OCI-LY1 (cell line): ENCODE results near the gene ROR1.

Experiments
- H2AFZ ChIP-seq: fragments of 200-600 bp; sonication (generic), shearing (Covaris generic); 2 replicates; pipeline ENCODE4 v1.6.0; 2014; ENCODE audit warnings: antibody characterized with exemption, mild to moderate bottlenecking, low read length
- H3F3A ChIP-seq: fragments of 200-600 bp; sonication (generic), shearing (Covaris generic); 2 replicates; pipeline ENCODE4 v1.6.0; 2014; ENCODE audit warnings: mild to moderate bottlenecking, antibody characterized with exemption, low read length, moderate library complexity; ENCODE audit not compliant: insufficient read depth
- H3K27ac ChIP-seq: fragments of 200-600 bp; sonication (generic); 2 replicates; pipeline ENCODE4 v1.5.1; 2014; ENCODE audit warnings: low read length, mixed run types, mild to moderate bottlenecking, low read depth; ENCODE audit not compliant: poor library complexity, severe bottlenecking
- H3K27me3 ChIP-seq: fragments of 200-600 bp; sonication (generic); 2 replicates; pipeline ENCODE4 v1.6.0; 2014; ENCODE audit warnings: antibody characterized with exemption, mild to moderate bottlenecking, low read length, moderate library complexity; ENCODE audit not compliant: insufficient read depth
- H3K36me3 ChIP-seq: fragments of 200-600 bp; sonication (generic); 2 replicates; pipeline ENCODE4 v1.6.1; 2014; ENCODE audit warnings: mild to moderate bottlenecking, antibody characterized with exemption, low read length, moderate library complexity, mixed read lengths; ENCODE audit not compliant: insufficient read depth
- H3K4me1 ChIP-seq: fragments of 200-600 bp; sonication (generic); 2 replicates; pipeline ENCODE4 v1.5.1; 2014; ENCODE audit warnings: mild to moderate bottlenecking, low read length, moderate library complexity; ENCODE audit not compliant: insufficient read depth, severe bottlenecking
- H3K4me2 ChIP-seq: fragments of 200-600 bp; sonication (generic), shearing (Covaris generic); 2 replicates; pipeline ENCODE4 v1.6.1; 2014; ENCODE audit warnings: low read length
- H3K4me3 ChIP-seq: fragments of 200-600 bp; sonication (generic); 2 replicates; pipeline ENCODE4 v1.5.1; 2014; ENCODE audit warnings: low read length, low read depth, mild to moderate bottlenecking, mixed read lengths; ENCODE audit not compliant: poor library complexity, severe bottlenecking
- H3K79me2 ChIP-seq: fragments of 200-600 bp; shearing (Covaris generic); 2 replicates; pipeline ENCODE4 v1.6.1; 2016; ENCODE audit warnings: mixed run types, low read length, mixed read lengths; ENCODE audit not compliant: insufficient read depth
- H3K9ac ChIP-seq: fragments of 200-600 bp; sonication (generic), shearing (Covaris generic); 2 replicates; pipeline ENCODE4 v1.6.1; 2014; ENCODE audit warnings: mild to moderate bottlenecking, low read length, mixed read lengths
- H3K9me2 ChIP-seq: fragments of 200-600 bp; sonication (generic), shearing (Covaris generic); 2 replicates; pipeline ENCODE4 v1.6.1; 2014; ENCODE audit warnings: low read depth, mild to moderate bottlenecking, low read length, mixed read lengths
- H3K9me3 ChIP-seq: fragments of 200-600 bp; shearing (Covaris generic); 2 replicates; pipeline ENCODE4 v1.6.1; 2014; ENCODE audit warnings: low read length, mixed read lengths
- H4K20me1 ChIP-seq: fragments of 200-600 bp; sonication (generic), shearing (Covaris generic); 2 replicates; pipeline ENCODE4 v1.6.0; 2016; ENCODE audit warnings: mild to moderate bottlenecking, low read length; ENCODE audit not compliant: insufficient read depth
- CTCF ChIP-seq: fragments of 200-600 bp; sonication (generic), shearing (Covaris generic); IDR thresholded peaks from 2 replicates; pipeline ENCODE4 v1.5.1; 2017; ENCODE audit warnings: mild to moderate bottlenecking, antibody characterized with exemption, low read length, moderate library complexity, mixed read lengths
- EZH2 ChIP-seq: fragments of 200-600 bp; sonication (generic), shearing (Covaris generic); IDR thresholded peaks from 2 replicates; pipeline ENCODE4 v1.8.0; 2017; ENCODE audit warnings: borderline replicate concordance, mixed run types, mild to moderate bottlenecking, antibody characterized with exemption, low read length, moderate library complexity, mixed read lengths

Gene ROR1

GRCh38 chr1:64010316-64010715 lies 236.5 kb downstream of the ROR1 start:
- H3K36me3 ChIP-seq: no peaks in the 10 kb centered on the region
- no peak overlapping the region for H3K9ac ChIP-seq
- no peak overlapping the region for H3K27ac ChIP-seq
- no peaks in the 10 kb centered on the region for H3K27me3 ChIP-seq
- H3K9me2 ChIP-seq: no peaks in the 10 kb centered on the region
- no peak overlapping the region for H2AFZ ChIP-seq
- no peaks in the 10 kb centered on the region for H3K4me1 ChIP-seq
- H3K9me3 ChIP-seq: no peaks in the 10 kb centered on the region
- H3K4me2 ChIP-seq: no peak overlapping the region
- H3F3A ChIP-seq: no peaks in the 10 kb centered on the region
- H3K79me2 ChIP-seq: no peaks in the 10 kb centered on the region
- H3K4me3 ChIP-seq: no peak overlapping the region
- no peak for TF ChIP-seq EZH2
- no peak for TF ChIP-seq CTCF
- H4K20me1 ChIP-seq: no peaks in the 10 kb centered on the region

- H3K9me2 ChIP-seq: no peaks in the 10 kb centered on the region
- H2AFZ ChIP-seq: no peak overlapping the region
- no peak overlapping the region for H3K4me2 ChIP-seq
- no peaks in the 10 kb centered on the region for H3K9me3 ChIP-seq
- no peaks in the 10 kb centered on the region for H3F3A ChIP-seq
- no peaks in the 10 kb centered on the region for H3K79me2 ChIP-seq
- no peaks in the 10 kb centered on the region for H3K4me1 ChIP-seq
- no peak overlapping the region for H3K4me3 ChIP-seq
- H4K20me1 ChIP-seq: no peaks in the 10 kb centered on the region
- no peak overlapping the region for H3K27ac ChIP-seq
- no peak overlapping the region for H3K9ac ChIP-seq
- TF ChIP-seq CTCF (no peak), EZH2 (no peak)
- H3K27me3 ChIP-seq: no peaks in the 10 kb centered on the region
- H3K36me3 ChIP-seq: no peaks in the 10 kb centered on the region
Observed at GRCh38 chr1:64013395-64013794, 239.6 kb downstream of the ROR1 start.

GRCh38 chr1:64019818-64020217 lies 246.0 kb downstream of the ROR1 start:
- Histone ChIP-seq H3F3A (no peaks in the 10 kb centered on the region), H2AFZ (peak overlapping the region; percentile 50), H4K20me1 (no peaks in the 10 kb centered on the region), H3K79me2 (no peaks in the 10 kb centered on the region), H3K27me3 (no peaks in the 10 kb centered on the region), H3K4me1 (no peaks in the 10 kb centered on the region), H3K36me3 (no peaks in the 10 kb centered on the region), H3K4me3 (no peak overlapping the region), H3K9ac (no peak overlapping the region), H3K9me2 (no peaks in the 10 kb centered on the region), H3K9me3 (no peaks in the 10 kb centered on the region), H3K4me2 (no peak overlapping the region), H3K27ac (no peak overlapping the region)
- TF ChIP-seq CTCF (no peak), EZH2 (no peak)
